HG02588 (cell line): ENCODE data around the gene ZNF174.

Experiments
- ATAC-seq: cut with Tn5 transposase; IDR thresholded peaks from one replicate; pipeline ENCODE4 v1.9.1; 2021; ENCODE audit warnings: mild to moderate bottlenecking, moderate library complexity; ENCODE audit not compliant: unreplicated experiment

The ZNF174 gene

DNA sequence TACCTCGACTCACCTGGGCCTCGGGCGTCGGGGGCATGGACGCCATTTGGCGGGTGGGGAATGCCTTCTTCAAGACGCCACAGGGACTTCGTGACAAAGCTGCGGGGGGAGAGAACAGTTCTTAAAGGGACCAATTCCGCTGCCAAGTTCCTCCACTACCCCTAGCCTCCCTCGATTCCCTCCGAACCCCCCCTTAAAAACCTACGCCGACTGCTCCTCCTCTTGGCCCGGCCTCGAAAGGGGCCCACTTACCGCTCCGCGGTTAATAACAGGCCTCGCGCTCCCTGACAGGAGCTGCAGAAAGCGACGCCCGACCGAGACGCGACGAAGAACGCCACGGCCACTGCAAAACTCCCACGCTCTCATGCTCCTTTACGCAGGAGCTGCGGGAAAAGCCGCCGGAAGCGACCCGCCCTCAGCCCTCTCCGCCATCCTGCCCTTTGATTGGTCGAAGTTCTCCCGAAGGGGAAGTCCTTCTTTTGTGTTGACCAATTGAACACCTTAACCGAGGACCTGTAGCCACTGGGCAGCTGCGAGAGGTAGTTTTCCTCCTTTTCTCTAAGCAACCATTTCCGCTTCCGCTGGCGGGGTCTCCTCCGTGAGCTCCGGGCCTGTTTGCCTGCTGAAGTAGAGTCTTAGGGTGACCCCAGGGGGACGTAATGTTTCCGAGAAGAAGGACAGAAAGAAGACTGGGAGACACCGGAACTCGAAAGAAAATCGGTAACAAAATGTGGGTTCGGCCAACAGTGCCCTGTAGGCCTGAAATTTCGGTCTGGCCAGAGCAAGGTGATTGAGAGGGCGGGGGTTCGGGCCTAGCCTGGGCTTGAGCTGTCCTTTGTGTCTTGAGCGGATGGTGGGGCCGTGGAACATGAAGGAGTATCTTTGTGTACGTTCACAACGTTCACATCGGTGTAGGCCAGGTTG lies 42.4 kb downstream of the ZNF174 start, which contains the start of the genes NAA60 and ZNF597:
Gene NAA60 (plus strand): TSS at position 573 of the 924 bp plus-strand sequence. CDS start 32,548 bp downstream, outside the sequence.
Gene ZNF597 (minus strand): TSS at position 397 of the 924 bp plus-strand sequence. CDS start 351 bp downstream, at position 46.
- peak; percentile 93 for ATAC-seq

DNA sequence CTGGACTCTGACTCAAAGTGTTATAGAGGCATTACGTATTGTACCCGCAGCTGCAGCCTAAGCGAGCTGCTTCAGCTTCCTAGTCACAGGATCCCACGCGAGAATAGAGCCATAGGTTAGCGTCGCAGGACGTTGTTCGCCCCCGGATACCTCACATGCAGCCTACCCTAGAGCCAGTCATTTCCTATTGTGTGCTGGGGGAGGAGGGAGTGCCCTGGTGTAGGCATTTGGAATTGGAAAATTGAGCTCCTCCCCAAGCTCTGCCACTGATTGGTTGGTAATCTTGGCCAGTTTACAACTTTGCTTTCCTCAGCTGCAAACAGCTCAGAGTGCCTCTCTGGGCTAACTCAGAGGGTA lies 43.0 kb downstream of the ZNF174 start:
- ATAC-seq: peak; percentile 9

DNA sequence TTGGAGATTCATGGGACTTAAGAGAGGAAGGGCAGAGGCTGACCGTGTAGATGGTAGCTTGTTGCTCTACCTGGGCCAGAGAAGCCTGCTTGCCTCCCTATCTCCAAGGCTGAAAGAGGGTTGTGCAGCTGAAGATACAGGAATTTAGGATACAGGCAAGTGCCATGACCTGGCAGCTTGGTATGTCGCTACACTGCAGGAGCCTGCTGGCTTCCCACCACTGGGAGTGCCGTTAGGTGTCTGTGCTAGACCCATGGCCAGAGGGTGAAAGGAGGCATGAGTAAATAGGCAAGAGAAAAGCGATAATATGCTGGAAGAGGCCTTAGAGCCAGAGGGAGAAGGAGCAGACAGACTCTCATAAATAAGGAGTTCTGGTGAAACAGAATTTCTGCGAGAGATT lies 53.1 kb downstream of the ZNF174 start:
- ATAC-seq: no peak

DNA sequence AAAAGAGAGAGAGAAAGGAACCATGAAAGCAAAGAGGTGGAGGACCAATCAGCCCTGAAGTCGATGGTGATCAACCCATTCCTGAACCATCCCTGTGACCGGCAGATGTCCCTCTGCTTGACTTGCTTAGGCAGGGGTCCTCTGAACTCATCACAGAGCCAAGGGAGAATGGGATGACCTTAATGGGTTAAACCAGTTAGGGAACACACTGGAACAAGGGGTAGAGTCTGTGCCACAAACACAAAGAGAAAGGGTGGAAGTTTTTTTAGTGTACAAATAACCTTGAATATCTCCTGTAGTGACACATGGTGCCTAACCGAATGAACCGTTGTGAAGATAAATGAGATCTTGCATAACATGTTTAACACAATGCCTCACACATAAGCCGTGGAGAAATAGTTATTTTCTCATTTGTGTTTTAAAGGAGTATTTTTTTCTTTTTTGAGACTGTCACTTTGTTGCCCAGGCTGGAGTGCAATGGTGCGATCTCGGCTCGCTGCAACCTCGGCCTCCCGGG lies 53.7 kb downstream of the ZNF174 start:
- ATAC-seq: no peak

DNA sequence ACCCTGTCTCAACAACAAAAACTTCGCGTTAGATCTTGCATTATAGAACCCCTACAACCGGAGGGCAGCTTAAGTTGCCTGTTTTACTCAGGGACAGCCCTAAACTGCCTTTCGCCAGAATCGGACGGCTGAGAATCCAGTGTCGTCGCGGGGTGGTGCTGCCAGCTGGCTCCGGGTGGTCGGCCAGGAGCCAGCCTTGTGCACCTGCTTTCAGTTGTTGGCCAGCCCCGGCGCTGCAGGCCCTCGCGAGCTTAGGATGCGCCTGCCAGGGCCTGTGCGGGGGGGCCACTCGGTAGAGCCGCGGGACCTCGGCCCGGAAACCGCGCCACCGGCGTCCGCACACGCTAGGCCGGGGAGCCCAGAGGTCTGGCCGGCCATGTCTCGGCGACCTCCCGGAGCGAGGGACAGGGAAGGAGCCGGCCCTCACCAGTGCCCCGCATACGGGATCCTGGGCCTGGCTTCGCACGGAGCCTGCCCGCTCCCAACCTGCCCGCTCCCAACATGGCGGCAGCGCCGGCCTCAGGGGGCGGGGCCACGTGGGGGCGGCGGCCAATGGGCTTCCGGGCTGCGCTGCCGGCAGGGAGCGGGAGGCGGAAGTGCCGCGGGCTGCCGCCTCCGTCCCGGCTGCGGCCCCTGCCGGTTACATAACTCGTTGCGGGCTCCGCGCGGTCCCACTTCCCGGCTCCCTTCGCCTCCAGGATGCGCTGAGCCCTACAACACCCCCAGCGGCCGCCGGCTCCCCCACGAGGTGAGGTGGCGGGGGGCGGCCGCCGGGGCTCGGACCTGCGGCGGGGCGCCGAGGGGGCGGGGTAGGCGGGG lies 56.6 kb downstream of the ZNF174 start:
- peak; percentile 72 for ATAC-seq

DNA sequence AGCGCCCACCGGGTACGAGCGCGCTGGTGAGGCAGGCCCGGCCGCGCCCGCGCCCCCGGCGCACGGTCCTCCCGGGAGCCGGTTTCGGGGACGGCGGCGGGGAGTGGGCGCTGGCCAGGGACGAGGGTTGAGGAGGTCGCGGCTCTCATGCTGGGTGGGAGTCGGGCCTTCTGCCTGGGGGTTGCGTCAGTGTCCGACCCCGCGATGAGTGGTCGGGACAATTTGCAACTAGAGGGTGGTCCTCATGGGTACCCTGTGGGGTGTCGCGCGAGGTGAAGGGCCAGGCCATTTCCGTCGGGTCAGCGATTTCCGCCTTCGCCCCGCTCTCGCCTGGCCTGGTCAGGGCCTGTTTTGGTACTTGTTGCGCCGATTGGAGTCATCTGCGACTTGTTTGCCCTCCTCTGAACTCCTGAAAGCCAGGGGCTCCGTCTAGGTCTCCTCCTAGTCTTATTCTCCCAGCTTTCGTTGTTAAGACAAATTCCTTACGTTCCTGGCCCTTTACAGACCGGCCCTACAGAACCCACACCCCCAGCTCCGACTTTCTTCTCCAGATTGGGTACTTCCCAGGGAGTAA lies 57.4 kb downstream of the ZNF174 start:
- ATAC-seq: peak; percentile 25

DNA sequence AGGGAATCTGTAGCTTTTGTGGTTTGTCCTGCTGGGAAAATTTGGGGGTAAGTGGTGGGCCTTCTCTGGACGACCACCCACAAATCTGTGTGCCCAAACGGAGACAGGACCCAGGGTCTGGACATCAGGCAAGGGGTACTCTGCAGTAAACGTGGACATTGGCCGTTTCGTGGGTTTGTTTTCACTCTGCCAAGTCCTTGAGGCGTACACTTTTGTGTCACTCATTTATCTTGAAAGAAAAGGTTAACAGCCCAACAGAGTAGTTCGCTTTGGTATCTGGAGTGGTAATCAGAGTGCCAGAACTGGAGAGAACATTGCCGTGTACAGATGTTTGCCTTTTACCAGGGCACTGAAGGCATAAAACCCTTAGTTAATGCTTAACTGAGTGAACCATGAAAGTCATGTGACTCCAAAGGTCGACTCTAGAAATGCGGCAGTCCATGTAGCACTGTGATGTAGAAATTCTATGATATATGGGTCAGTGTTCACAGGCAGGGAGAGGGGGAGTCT lies 57.9 kb downstream of the ZNF174 start:
- no peak for ATAC-seq
